HG03025 (cell line): ENCODE data around the gene CHST8.

Source experiments
- ATAC-seq: cut with Tn5 transposase; IDR thresholded peaks from one replicate; pipeline ENCODE4 v1.9.1; 2021; ENCODE audit warnings: mild to moderate bottlenecking, moderate library complexity; ENCODE audit not compliant: unreplicated experiment, low FRiP score

The CHST8 gene

GRCh38 chr19:33671211-33671610 is 49.5 kb downstream of the CHST8 start:
- no peak for ATAC-seq

GRCh38 chr19:33673258-33673875 is 51.6 kb downstream of the CHST8 start:
- no peak for ATAC-seq

GRCh38 chr19:33673996-33674625 is 52.4 kb downstream of the CHST8 start:
- no peak for ATAC-seq

DNA sequence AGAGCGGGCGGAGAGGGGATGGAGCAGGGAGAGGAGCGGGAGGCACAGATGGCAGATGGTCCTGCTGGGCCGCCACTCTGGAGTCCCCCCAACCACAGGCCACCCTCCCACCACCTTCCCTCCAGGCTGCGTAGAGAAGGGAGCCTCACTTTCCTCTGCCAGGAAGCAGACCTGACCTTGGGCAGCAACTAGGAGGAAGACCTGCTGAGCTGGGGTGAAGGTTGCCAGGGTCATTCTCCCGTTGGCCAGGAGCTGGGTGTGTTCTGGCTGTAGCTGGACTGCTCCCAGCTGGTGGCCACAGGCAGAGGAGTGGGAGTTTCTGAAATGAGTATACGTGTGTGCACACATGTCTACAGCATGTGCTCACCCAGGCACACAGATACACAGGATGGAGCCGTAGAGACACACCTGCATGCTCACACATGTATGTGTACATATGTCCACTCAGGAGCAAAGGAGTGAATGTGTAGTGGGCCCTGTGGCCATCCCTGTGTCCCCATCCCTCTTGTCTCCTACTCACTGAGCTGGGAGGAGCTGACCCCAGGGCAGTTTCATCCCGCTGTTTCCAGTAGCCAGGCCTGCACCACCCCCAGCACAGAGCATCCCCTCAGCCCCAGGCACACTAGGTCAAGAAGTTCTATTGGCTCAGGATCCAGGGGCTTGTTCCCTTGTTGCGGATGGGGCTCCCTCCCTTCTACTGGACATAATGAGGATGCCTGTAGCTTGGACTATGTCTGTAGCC is 53.0 kb downstream of the CHST8 start:
- no peak for ATAC-seq

DNA sequence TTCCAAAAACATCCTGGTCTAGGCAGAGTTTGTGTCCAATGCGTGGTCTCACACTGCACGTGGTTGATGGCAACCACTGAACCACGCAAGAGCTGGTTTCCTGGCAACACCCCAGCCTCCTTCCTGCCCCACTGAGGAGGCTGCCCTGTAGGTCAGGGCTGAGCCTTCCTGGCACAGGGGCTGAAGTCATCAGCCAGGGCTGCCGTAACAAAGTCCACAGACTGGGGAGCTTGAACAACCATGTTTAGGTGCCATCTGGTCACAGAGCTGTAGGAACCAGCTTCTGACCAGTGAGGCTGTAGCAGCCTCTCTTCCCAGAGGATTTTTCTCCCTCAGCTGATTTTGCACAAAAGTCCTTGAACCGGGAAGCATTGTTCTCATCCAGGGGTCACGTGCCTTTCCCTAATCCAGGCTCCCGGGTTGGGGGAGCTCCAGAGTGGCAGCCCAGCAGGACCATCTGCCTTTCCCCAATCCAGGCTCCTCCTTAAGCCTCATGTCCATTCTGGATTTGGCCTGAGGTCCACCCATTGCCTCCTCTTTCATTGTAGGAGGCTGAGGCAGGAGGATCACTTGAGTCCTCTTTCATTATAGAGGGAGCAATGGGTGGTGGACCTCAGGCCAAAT is 53.9 kb downstream of the CHST8 start:
- ATAC-seq = no peak

GRCh38 chr19:33676999-33677665 is 55.4 kb downstream of the CHST8 start:
- no peak for ATAC-seq

GRCh38 chr19:33677745-33678426 is 56.1 kb downstream of the CHST8 start:
- ATAC-seq = no peak

DNA sequence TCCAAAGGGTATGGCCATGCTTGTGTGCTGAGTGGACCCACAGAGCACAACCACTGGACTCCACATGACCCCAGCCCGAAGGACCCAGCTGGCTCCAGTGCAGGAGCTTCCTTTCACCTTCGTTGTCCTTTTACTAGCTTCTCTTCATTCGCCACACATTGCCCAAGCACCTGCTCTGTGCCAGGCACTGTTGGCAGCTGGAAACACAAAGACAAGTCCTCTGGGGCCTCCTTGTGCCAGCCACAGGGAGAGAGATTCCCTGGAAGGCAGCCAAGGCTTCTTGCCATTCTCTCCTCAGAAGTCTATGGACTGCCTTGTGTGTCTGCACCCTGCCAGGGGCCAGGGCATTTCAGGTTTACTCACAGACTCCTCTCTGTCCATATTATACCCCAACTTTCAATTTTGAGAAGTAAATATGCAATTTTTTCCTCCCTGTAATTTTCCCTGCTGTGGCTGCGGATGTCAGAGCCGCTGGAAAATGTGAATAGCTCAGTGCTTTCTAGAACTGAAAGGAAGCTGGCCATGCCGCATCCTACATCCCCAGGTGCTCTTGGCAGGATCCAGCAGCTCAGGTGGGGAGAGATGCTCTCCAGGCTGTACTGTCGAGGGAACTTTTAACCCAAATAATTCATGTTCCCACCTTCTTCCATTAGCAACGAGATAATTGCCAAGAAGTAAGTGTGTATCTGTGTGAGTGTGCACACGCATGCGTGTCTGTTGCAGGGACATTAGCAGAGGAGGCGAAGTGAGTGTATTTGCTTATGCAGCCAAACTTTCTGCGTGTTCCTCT is 57.2 kb downstream of the CHST8 start:
- no peak for ATAC-seq

DNA sequence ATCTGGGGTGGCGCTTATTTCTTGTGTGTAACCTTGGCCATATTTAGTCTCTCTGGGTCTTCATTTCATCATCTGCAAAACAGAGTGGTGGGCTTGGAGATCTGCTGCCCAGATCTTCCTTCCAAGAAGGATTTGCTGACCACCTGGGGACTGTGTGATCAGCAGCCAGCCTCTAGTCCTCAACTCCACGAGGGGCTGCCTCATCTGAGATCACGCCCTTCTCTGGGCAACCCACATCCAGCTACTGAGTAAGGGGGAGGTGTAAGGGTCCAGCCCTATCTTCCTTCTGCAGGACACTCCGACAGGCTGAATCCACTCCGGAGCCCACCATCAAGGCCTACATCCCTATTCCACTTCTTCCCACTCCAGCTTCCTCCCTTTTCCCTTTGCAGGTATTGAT is 57.9 kb downstream of the CHST8 start:
- ATAC-seq = no peak

DNA sequence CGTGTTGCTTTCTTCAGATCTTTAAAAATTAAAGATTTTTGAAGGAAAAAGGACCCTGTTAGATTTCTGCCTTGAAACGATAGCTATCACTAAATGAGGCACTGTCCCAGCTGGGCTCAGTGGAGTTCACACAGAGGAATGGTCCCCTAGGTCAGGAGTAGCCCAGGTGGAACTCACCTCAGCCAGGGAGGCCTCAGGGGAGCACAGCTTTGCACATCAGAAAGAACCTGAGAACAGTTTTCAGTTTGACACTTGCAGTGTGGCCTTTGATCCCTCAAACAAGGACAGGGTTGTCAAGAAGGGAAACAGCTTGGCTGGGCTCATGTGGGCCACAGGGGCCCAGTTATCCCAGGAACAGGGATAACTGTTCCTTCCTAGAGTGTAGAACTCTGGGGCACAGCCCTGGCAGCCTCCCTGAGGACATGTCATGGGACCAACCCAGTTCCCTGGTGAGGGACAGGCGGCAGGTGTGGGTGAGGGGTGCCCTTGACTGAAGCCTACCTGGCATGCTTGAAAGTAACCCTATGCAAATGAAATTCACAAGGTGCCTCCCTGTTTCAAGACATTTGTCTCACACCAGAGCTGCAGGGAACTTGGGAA is 59.4 kb downstream of the CHST8 start:
- ATAC-seq = no peak

- ATAC-seq = no peak
Measured at GRCh38 chr19:33683881-33684537, 62.3 kb downstream of the CHST8 start.

DNA sequence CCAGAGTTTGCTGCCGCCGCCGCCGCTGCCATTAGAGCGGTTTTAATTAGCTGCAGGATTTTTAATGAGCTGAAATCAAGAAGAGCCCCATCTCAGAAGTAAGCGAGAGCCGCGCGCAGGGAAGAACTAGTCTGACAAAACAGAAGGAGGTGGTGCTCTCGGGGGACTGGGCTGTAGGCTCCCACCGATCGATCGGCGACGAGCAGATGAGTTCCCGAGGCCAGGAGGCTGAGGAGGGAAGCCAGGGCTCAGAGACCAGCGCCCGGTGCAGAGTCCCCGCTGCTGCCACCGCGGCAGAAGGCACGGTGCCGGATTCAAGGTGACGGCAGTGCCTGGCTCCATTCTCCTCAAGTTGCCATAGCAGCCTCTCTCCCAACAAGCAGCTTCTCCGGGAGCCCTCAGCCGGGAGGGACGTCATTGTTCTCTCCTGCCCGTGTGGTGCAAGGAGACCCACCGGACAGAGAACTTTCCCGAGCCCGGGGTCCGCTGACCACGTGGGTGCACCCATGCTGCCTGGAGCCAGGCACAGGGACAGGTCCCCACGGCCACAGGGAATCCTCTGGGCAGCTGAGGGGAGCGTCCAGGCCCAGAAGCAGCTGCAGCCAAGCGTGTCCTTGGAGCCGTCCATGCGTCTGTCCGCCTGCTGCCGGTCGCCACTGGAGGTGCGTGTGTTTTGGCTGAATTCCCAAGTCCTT is 62.9 kb downstream of the CHST8 start:
- ATAC-seq = no peak

GRCh38 chr19:33685541-33685940 is 63.8 kb downstream of the CHST8 start:
- no peak for ATAC-seq

DNA sequence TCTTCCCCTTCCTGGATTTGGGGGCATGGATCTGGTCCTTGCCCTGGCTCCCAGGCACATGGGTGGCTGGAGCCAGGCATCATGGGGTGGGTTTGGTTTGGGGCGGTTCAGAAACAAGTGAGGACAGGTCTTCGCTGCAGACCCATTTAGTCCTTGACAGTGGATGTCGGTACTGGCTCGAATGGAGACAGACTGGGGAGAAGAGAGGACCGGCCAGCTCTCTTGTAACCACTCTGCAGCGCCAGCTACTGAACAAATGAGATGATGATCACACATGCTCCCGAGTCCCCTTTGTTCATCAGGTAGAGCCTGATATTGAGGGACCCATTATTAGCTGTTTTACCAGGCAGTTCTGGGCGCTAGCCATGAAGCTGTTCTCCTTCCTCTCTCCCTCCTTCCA is 64.5 kb downstream of the CHST8 start:
- ATAC-seq = no peak

DNA sequence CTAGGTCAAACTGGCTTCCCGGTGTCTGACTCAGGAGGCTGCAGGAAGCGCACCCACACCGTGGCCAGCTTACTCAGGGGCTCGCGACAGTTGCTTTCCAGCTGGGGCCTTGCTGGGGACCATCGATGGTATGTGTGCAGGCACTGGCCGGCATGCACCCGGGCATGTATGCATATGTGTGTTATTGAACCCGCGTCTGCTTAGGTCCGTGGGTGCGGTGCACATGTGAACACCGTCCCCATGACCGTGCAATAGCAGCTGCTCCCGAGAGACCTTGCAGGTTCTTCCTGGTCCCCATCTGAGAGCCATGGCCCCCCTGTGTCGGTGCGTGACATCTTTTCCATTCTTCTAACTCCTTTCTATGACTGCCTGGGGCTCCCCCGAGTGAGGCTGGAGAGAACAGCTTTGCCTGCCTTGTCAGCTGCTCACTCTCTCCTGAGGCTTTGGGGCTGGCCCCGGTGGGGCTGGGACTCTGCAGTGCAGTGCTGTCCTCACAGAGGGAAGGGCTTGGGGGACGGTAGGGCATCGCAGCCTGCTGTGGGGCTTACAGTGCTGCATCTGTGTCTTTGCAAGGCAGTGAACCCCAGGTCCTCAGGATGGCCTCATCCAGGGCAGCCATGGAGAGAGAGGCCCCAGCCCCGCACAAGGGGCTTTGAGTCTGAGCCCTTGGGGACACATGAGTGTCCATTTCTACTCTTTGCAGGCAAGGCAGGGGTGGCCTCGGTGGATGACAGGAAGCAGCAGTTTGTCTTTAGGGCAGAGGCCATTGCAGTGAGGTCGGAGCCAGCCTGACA is 65.1 kb downstream of the CHST8 start:
- ATAC-seq = no peak

DNA sequence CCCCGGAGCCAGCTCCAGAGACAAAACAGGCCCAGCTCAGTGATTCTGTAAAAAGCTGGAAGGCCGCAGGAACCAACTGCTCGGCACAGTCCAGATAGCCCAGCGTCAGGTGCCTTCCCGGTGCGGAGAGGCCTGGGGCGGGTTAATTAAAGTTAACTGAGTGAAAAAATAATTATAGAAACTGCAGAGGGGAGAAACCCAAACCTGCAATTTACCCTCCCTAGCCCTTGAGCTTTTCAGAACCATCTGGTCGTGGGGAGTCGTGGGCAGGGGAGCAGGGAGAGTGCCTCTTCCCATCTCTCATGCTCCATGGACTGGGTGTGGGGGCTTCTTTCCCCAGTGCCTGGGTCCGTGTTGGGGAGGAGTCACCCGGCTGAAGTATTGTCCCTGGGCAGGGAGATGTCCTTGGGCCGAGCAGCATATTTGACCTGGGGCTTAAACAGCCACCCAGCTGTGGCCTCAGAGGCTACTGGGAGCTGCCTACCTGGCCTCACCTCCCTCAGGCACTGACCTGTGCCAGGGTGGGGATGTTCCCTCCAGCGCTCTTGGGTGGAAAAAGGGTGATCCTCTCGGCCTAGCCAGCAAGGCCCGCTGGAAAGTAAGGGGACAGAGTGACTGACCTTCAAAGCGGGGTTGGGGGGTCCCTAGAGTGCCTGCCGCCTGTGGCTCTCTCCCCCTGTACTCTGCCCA is 65.9 kb downstream of the CHST8 start:
- ATAC-seq = no peak
